Stimulated activated CD8-positive, alpha-beta memory T cell treated with anti-CD3 and anti-CD28 coated beads, Interleukin-7, amount 100 ng/mL, for 4 hours (primary cell): ENCODE measurements around the gene POLG.
A peak's percentile ranks its signal among the peaks of the same experiment; 100 is the strongest.

Experiments
- DNase-seq, 2 donors: peaks; one replicate each; pipeline ENCODE4 v3.0.0-alpha.2; 2020; ENCODE audit warnings: low read depth in 2 of 2

Gene POLG

DNA sequence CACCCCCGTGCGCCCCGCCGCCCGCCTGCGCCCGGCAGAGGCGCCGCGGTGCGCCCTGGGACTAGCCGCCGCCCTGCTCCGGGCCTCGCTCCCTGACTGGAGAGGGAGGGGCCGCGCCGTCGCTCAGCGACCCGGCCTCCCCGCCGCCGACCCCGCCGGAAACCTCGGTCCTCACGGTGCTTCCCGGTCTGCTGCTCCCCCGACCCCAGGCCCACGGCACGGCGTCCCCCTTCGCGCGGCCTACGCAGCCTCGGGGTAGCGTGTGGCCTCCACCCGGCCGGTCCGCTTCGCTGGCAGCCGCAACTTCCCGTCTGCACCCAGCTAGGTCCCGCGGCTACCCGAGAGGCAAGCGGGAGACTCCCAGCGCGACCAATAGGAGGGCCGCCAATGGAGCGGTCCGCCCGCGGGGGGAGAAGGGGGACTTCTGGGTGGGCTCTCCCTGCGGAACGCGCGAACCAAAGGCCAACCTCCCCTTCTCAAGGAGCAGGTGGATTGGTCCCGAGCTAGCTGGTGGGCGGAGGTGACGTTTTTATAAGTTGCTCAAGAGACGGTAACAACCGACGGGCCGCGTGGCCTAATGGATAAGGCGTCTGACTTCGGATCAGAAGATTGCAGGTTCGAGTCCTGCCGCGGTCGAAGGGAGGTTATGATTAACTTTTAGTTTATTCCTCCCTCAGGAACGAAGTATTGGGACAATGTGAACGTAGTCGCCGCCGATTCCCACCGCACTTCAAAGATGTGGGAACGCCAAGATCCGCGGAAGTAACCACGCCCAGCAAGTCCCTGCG, at the start of gene POLG:
Gene POLG, minus strand, starts transcription at position 315 of the 788 bp plus-strand sequence. CDS start 1,070 bp downstream, outside the sequence.
- DNase-seq: peak; percentile 98 to 99

DNA sequence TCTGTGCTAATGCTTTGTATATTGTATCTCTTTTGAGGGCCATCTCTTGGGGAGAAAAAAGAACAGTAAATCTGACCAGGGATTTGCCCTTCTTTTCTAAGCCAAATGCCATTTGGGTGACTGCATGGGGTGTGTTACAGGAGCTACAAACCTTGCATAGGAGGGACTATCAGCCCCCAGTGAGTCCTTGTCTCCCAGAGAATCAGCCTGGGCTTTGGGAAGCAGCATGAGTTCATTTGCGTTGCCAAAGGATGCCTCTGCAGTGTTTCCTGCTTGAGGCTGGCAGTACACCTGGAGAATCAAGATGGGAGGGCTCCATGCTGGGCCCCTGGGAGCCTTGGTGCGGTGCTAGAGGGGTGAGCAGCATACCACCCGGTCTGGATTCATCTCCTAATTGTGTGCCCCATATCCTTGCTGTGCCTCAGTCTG, 49.6 kb upstream of the POLG start:
- DNase-seq: no peak

GRCh38 chr15:89383365-89384175, 48.9 kb upstream of the POLG start:
- no peak for DNase-seq

GRCh38 chr15:89381888-89382686, 47.5 kb upstream of the POLG start:
- DNase-seq: no peak

GRCh38 chr15:89381331-89381730, 46.7 kb upstream of the POLG start:
- DNase-seq: no peak

DNA sequence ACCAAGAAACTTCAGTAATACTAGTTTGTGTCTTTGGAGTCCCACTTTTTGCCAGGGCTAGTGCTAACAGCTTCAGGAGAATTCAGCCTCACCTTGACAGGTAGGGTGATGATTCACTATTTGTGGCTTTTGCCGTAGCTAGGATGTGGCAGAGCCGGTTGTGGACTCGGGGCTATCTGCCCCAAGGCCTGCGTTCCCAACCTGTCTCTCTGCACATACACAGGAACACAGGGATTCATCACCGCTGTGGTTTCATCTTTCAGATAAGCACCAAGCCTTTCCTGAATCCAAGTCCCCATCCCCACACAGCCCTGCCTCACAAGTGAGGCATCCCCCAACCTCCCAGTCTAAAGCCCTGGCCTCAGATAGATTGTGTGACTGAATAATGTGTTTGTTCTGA, 45.2 kb upstream of the POLG start:
- DNase-seq: no peak

DNA sequence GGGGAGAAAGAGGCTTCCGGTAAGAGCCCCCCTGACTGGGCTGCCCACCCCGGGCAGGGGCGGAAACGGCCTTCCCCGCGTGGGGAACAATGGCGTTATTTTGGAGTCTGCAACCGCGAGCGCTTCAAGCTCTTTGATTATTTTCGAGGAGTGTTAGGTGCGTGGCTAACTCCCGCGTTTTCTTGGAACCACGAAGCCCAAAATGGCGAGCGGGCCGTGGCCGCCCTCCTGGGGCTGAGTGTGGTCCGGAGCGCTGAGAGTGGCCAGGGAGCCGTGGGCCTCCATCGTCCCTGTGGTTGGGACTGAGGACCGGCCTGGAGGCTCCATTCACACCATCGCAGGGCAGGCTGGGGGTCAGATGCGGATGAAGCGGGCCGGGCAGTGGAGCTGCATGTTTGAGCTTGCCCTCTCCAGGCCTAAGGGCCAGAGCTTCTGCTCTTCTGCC, 44.6 kb upstream of the POLG start:
- DNase-seq: no peak

DNA sequence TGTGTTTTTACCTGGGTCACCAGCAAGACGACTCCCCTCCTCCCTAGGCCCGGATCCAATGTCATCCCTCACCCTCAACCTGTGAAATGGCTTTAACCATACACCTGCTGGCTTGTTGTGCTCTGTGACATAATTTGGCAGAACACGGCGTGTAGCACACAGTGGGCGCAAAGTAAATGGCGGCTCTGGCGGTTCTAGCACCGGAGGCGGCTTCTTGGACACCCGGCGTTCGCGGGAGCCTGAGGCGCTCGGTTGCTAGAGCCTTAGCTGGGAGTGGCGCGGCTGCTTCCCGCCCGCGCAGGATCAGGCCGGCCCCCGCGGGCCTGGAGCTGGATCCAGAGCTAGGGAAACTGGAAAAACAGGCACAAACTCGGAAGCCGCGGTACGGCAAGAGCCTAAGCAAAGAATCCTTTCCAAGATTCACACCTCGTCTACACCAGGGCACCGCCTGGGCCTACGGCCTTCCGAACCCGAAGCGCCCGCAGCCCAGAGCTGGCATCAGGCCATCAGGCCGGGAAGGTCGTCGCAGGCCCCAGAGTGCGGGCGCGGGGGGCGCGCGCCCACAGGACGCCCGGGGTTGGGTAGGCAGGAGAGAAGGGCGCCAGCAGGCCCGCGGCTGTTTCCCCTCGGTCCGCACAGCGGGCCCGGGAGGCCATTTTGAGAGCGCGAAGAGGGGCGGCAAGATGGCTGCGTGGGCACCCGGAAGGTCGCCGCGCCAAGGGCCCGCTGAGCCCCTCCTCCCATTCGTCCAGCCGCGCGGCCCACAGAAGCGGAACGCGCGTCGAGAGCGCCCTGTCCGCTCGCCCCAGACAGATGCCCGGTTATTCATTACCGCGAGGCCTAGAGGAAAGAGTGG, 43.9 kb upstream of the POLG start:
- DNase-seq: no peak

DNA sequence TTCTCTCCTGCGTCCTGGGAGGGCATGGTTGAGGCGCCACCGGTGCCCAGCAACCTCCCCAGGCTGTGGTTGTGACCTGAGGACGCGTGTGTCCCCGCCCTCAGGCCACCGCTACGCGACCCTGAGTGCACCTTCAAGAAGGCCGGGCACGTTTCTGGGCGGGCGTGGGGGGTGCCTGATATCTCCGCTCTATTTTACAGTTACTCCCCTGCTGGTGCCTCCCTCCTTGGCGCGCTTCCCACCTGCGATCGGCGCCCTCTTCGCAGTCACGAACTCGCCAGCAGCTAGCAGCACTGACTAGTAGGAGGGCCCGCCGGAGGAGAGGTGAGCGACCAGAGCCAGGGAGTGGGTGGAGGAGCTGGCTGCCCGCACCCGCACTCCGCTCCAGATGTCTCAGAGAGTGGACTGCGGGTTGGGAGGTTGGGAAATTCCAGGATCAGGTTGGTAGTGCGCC, 43.2 kb upstream of the POLG start:
- no peak for DNase-seq

DNA sequence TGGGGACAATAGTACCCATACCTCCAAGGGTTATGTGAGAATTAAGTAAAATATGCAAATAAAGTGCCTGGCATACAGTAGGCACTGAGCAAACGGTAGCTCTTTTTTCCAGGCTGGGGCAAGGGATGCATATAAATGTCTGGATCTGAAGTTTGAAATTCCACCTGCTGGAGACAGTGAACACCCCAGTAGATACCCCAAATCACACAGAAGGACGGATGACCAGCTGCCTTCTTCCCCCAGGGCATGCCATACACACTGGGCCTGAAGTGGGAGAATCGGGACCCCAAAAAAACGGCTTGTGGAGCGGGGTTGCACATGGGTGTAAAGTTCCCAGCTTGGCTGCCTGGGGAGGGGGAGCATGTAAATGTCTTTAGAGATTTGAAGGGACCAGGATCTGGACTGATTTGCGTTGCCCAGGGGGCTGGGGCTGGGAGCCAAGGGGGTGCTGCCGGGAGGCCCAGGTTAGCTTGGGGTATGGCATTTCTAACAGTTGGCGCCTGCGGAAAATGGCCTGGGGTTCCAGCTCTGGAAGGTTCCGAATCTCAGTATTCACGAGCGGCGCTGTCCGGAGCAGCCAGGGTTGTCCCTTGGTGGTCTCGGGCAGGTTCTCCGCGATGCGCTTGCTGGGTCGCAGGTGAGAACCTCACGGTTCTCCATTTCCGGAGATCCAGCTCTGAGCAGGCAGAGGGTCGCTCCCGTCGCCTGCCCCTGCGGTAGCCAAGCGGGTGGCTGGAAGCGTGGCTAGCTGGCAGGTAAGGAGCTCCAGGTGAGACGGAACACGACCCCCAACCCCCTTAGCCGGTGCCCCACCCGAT, 42.6 kb upstream of the POLG start:
- no peak for DNase-seq

DNA sequence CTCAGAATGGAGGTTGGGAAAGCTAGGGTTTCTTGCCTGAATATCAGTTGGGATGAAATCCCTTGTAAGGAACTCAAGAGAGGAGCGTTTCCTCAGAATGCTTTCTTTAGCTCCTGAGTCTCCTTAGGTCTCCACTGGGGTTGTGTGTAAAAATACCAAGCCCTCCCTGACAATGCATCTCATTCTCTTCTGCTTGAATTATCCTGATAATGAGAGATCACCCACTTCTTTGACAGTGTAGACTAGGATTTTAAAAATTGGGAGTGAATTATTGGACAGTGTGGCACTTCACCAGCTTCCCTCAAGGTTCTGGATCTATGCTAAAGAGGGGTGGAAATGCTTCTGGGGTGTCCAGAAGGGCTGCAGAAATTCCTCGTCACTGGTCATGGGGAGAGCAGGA, 41.8 kb upstream of the POLG start:
- no peak for DNase-seq

DNA sequence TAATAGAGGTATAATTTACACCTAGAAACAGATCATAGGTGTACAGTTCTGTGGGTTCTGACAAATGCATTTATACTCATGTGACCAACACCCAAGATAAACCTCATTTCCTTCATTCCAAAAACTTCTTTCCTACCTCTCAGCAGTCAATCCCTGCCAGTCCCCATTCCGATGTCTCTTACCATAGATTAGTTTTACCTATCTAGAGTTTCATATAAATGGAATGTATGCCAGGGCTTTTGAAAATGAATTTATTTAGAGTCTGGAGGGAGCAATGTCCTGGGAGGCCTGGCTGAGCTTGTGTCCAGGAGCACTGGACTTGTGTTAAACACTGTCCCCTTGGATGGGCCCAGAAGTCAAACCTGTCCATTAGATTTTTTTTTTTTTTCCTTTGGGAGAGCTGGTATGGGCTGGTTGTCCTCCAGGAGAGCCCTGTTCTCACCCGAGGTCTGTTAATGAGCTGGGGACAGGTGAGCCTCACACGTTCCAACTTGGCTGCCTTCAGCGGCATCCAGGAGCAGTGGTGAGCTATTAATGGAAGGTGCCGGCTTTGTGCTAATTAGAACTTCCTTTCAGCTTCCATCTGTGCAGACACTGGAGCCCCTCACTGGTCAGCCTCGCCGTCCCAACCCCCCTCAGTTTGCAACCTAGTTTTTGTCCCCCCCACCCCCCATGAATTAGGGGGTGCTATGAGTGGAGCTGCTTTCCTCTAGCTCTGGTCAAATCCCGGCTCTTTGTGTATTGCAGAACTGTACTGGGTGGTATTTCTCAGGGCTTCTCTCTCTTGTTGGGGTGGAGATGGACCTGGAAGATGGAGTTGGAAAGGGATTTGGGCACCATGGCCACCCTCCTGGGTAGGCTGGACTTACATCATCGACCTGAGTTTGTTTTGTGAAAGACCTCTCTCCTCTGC, 40.7 kb upstream of the POLG start:
- DNase-seq: no peak

GRCh38 chr15:89374086-89374981, 39.7 kb upstream of the POLG start:
- no peak for DNase-seq

DNA sequence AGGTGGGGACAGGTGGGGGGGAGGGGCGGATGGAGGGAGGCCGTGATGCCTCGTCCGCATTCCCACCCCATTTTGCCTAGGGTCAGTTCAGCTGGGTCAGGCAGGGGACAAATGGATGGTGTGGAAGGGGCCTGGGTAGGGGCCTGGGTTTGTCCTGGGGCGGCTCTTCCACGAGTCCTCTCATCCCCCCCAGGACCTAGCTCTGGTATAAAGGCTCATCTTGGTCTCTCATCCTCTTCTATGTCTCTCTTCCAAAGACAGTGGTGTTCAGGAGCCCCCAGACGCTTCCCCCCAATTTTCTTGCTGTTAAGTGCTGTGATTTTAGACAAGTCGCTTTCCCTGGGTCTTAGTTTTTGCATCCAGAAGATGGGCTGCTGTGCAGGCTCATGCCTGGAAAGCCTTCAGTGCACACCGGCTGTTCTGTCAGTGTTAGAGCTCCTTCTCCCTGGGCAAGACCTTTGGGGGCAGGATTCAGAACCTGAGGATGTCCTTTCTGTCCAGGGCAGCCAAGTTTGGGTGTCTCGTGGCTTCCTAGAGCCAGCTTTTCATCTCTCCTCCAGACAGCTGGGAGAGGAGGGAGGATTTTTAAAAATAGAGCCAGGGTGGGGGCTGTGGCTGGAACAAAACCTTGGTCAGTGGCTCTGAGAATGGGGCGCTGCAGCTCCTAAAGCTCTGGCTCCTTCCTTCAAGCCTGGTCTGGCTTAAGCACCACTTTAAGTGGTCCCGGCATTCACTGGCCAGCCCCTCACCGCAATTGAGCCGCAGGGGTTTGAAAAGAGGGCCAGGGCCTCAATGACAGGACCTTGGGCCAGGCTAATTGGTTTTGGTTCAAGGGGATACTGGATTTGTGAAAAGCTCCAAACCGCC, 37.7 kb upstream of the POLG start:
- no peak for DNase-seq

DNA sequence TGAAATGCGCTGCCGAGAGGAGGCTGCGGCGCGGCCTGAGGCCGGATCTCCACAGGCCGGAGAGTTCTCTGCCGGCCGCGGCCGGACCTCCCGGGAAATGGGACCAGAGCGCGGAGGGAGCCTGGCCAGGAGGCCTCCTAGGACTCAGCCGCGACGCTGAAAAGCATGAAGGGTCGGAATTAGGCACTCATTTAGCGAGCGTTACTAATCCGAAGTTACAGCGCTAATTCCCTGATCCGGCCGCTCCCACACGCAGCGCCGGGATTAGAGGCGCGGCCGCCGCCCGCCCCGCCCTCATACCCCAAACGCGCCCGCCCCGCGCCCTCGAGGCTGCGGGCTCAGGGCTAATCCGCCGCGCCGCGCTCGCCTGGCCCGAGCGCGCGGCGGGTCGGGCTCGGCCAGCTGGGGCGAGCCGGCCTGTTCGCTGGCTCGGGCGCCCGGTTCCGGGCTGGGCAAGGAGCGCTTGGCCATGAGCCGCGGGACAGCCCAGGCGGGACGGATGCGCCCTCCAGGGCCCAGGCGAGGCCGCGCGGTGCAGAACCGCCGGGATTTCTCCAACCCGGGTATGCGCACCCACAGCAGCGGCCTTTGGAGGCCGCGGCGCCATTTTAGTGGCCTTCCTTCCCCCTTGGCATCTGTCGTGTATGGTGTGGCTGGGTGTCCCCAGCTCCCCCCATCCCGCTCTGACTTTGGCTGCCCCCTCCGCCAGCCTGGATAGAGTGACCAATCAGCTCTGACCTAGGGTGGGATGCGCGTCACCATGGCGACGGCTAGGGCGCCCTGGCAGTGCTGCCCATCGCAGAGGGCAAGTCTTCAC, 36.8 kb upstream of the POLG start:
- no peak for DNase-seq

DNA sequence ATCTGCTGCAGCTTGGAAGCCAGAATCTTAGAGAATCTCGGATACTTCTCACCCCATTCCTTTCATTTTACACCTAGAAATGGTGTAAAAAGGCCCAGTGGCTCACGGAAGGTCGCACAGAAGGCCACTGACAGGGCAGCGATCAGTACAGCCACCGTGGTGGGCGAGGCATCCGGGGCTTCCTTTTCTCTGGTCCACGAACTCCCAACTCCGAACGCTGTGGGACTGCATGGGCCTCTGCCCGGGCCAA, 36.3 kb upstream of the POLG start:
- DNase-seq: no peak
